Measurements from ENCODE around the gene CST6.
A peak's percentile ranks its signal among the peaks of the same experiment; 100 is the strongest.
"Not testable (repeated sequence)": the region's sequence is repeated elsewhere in the genome, so short reads cannot be mapped to it uniquely, and the experiment has no call there.

CST6 gene

DNA sequence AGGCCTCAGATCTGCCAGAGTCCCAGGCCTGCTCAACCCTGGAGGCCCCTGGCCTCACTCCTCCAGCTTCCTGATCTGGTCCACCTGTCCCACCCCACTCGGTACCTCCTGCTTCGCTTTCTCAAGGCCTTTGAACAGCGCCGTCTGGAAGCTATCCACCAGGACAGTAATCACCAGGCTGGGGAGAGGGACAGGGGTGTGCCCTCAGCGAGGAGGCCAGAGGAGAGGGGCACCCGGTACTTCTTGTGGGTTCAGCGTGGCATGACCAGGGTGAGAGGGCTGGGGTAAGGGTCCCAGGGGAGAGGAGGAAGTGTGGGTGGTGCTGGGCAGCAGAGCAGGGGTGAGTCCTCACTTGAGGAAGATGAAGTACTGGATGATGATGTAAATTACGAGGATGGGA, 8.4 kb downstream of the CST6 start:
- TF ChIP-seq EZH2 (IDR thresholded peaks at IDR 0.05; ENCODE audit: borderline replicate concordance, low read length), result no peak
- TF ChIP-seq, protein P1, sequence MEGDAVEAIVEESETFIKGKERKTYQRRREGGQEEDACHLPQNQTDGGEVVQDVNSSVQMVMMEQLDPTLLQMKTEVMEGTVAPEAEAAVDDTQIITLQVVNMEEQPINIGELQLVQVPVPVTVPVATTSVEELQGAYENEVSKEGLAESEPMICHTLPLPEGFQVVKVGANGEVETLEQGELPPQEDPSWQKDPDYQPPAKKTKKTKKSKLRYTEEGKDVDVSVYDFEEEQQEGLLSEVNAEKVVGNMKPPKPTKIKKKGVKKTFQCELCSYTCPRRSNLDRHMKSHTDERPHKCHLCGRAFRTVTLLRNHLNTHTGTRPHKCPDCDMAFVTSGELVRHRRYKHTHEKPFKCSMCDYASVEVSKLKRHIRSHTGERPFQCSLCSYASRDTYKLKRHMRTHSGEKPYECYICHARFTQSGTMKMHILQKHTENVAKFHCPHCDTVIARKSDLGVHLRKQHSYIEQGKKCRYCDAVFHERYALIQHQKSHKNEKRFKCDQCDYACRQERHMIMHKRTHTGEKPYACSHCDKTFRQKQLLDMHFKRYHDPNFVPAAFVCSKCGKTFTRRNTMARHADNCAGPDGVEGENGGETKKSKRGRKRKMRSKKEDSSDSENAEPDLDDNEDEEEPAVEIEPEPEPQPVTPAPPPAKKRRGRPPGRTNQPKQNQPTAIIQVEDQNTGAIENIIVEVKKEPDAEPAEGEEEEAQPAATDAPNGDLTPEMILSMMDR (IDR thresholded peaks at IDR 0.05; ENCODE audit: low read length), result no peak
- no peaks in the 10 kb centered on the region for H3K79me2 ChIP-seq (ENCODE audit: insufficient read depth, low read length)
- H3K4me2 ChIP-seq (ENCODE audit: low read length), result no peak overlapping the region
- no peak overlapping the region for H3K27ac ChIP-seq (ENCODE audit: low read depth, low read length, poor library complexity, severe bottlenecking)
- 0 out of 2 replicates have a peak, but pooled peaks cover 7% of the 10 kb centered on the region for H3K27me3 ChIP-seq (ENCODE audit: insufficient read depth, low read length)
- H3K9ac ChIP-seq (ENCODE audit: low read length), result no peak overlapping the region
- no peak overlapping the region for H3K4me3 ChIP-seq (ENCODE audit: low read depth, low read length, poor library complexity, severe bottlenecking)
- peaks cover 3% of the 10 kb centered on the region for H3K4me1 ChIP-seq (ENCODE audit: insufficient read depth, low read length, severe bottlenecking)
- no peaks in the 10 kb centered on the region for H3F3A ChIP-seq (ENCODE audit: insufficient read depth, low read length)
- no peaks in the 10 kb centered on the region for H3K9me3 ChIP-seq (ENCODE audit: low read length)
- H2AFZ ChIP-seq (ENCODE audit: low read length), result no peak overlapping the region
- H4K20me1 ChIP-seq (ENCODE audit: insufficient read depth, low read length), result no peaks in the 10 kb centered on the region
- H3K9me2 ChIP-seq (ENCODE audit: low read depth, low read length), result no peaks in the 10 kb centered on the region
- H3K36me3 ChIP-seq (ENCODE audit: insufficient read depth, low read length), result no peaks in the 10 kb centered on the region

DNA sequence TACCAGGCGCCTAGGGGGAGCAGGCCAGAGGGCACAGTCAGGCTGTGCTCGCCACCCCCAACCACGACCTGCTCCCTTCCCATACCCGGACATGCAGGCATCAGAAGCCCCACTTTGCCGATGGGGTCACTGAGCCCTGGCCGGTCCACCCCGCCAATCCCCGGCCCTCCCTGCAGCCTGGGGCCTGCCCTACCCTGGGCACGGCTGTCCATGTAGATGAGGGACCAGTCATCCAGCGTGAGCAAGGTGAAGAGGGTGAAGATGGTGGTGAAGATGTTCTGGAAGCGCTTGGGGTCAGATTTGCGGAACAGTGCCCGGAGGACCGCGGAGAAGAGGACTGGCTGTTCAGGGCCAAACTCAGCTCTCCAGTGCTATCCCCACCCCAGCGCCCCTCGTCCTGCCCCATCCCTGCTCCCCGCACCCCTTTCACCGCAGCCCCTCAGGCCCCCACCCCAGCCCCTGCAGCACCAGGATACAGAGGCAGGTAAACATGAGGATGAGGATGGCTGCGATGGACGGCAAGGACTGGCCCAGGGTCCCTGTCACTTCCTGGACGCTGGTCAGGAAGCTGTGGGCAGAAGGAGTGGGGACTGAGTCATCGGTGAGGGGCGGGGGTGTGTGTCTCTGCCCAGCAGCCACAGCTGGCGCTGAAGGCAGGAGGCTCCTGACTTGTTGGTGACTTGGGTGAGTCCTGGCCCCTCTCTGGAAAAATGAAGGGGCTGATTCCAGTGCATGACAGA, 9.0 kb downstream of the CST6 start:
- TF ChIP-seq EZH2 (IDR thresholded peaks at IDR 0.05; ENCODE audit: borderline replicate concordance, low read length), result no peak
- TF ChIP-seq, protein P1 (IDR thresholded peaks at IDR 0.05; ENCODE audit: low read length), result no peak
- no peak overlapping the region for H3K4me2 ChIP-seq (ENCODE audit: low read length)

GRCh38 chr11:66022401-66023185, 10.8 kb downstream of the CST6 start:
- H3K9ac ChIP-seq (ENCODE audit: low read length), result 0 out of 2 replicates have a peak overlapping the region, but pooled peaks have one; percentile 27
- H3K4me2 ChIP-seq (ENCODE audit: low read length), result peak overlapping the region; percentile 55
- H3K4me3 ChIP-seq (ENCODE audit: low read depth, low read length, poor library complexity, severe bottlenecking), result no peak overlapping the region

More for the DNA sequence above, 9.0 kb downstream of the CST6 start:
- H3K9me3 ChIP-seq (ENCODE audit: low read length), result no peaks in the 10 kb centered on the region
- H3K4me3 ChIP-seq (ENCODE audit: low read depth, low read length, poor library complexity, severe bottlenecking), result no peak overlapping the region
- H3K27ac ChIP-seq (ENCODE audit: low read depth, low read length, poor library complexity, severe bottlenecking), result no peak overlapping the region
- peaks cover 3% of the 10 kb centered on the region for H3K4me1 ChIP-seq (ENCODE audit: insufficient read depth, low read length, severe bottlenecking)
- no peak overlapping the region for H2AFZ ChIP-seq (ENCODE audit: low read length)
- no peaks in the 10 kb centered on the region for H3K9me2 ChIP-seq (ENCODE audit: low read depth, low read length)
- no peaks in the 10 kb centered on the region for H4K20me1 ChIP-seq (ENCODE audit: insufficient read depth, low read length)
- no peaks in the 10 kb centered on the region for H3F3A ChIP-seq (ENCODE audit: insufficient read depth, low read length)
- H3K79me2 ChIP-seq (ENCODE audit: insufficient read depth, low read length), result no peaks in the 10 kb centered on the region
- no peaks in the 10 kb centered on the region for H3K36me3 ChIP-seq (ENCODE audit: insufficient read depth, low read length)
- no peak overlapping the region for H3K9ac ChIP-seq (ENCODE audit: low read length)
- 0 out of 2 replicates have a peak, but pooled peaks cover 7% of the 10 kb centered on the region for H3K27me3 ChIP-seq (ENCODE audit: insufficient read depth, low read length)

DNA sequence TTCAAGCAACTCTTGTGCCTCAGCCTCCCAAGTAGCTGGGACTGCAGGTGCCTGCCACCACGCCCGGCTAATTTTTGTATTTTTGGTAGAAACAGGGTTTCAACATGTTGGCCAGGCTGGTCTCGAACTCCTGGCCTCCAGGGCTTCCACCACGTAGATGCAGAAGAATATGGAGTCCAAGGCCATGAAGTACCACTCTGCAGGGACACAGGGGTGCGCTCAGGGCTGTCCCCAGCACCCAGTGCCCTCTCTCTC, 11.3 kb downstream of the CST6 start:
- H3K9ac ChIP-seq (ENCODE audit: low read length); H3F3A ChIP-seq (ENCODE audit: insufficient read depth, low read length); H3K27me3 ChIP-seq (ENCODE audit: insufficient read depth, low read length); H2AFZ ChIP-seq (ENCODE audit: low read length); H3K9me3 ChIP-seq (ENCODE audit: low read length); H3K4me1 ChIP-seq (ENCODE audit: insufficient read depth, low read length, severe bottlenecking); H3K36me3 ChIP-seq (ENCODE audit: insufficient read depth, low read length); H3K27ac ChIP-seq (ENCODE audit: low read depth, low read length, poor library complexity, severe bottlenecking); H3K4me2 ChIP-seq (ENCODE audit: low read length); H3K4me3 ChIP-seq (ENCODE audit: low read depth, low read length, poor library complexity, severe bottlenecking); H4K20me1 ChIP-seq (ENCODE audit: insufficient read depth, low read length); H3K9me2 ChIP-seq (ENCODE audit: low read depth, low read length); H3K79me2 ChIP-seq (ENCODE audit: insufficient read depth, low read length): not testable (repeated sequence)

More at GRCh38 chr11:66022401-66023185, 10.8 kb downstream of the CST6 start:
- H3K9me2 ChIP-seq (ENCODE audit: low read depth, low read length), result no peaks in the 10 kb centered on the region
- no peak overlapping the region for H3K27ac ChIP-seq (ENCODE audit: low read depth, low read length, poor library complexity, severe bottlenecking)
- H3F3A ChIP-seq (ENCODE audit: insufficient read depth, low read length), result no peaks in the 10 kb centered on the region
- TF ChIP-seq, protein P1 (IDR thresholded peaks at IDR 0.05; ENCODE audit: low read length), result peak; percentile 90
- no peak for TF ChIP-seq EZH2 (IDR thresholded peaks at IDR 0.05; ENCODE audit: borderline replicate concordance, low read length)
- no peaks in the 10 kb centered on the region for H3K36me3 ChIP-seq (ENCODE audit: insufficient read depth, low read length)
- H3K27me3 ChIP-seq (ENCODE audit: insufficient read depth, low read length), result 0 out of 2 replicates have a peak, but pooled peaks cover 8% of the 10 kb centered on the region
- H3K9me3 ChIP-seq (ENCODE audit: low read length), result no peaks in the 10 kb centered on the region
- H2AFZ ChIP-seq (ENCODE audit: low read length), result no peak overlapping the region
- H4K20me1 ChIP-seq (ENCODE audit: insufficient read depth, low read length), result no peaks in the 10 kb centered on the region
- H3K79me2 ChIP-seq (ENCODE audit: insufficient read depth, low read length), result no peaks in the 10 kb centered on the region
- H3K4me1 ChIP-seq (ENCODE audit: insufficient read depth, low read length, severe bottlenecking), result peaks cover 3% of the 10 kb centered on the region

Data from OCI-LY1 (cell line).